Kidney (tissue), 14 donors: ENCODE results near the gene ANKRD63. TPM values are rescaled to one million over a fixed set of nuclear protein-coding genes. Genes with fewer than 3 reads are reported as not detected.

Experiments
- DNase-seq, 5 donors: peaks; one replicate each; pipeline ENCODE4 v3.0.0-alpha.2; 2013 to 2020
- FAIRE-seq: peaks from 2 replicates; lab custom pipeline; 2012; peaks lifted over from hg19 to GRCh38; lab: Jason Lieb, UNC
- H3K27ac ChIP-seq, 2 donors: one replicate each; pipeline ENCODE4 v1.7.0; 2013; ENCODE audit warnings: low read depth in 2 of 2, low read length in 2 of 2, inconsistent platforms in 1 of 2
- H3K27me3 ChIP-seq: one replicate; pipeline ENCODE4 v1.7.1; 2013; ENCODE audit warnings: low read length, inconsistent platforms; ENCODE audit not compliant: control insufficient read depth, insufficient read depth
- H3K36me3 ChIP-seq, 3 donors: one replicate each; pipeline versions ENCODE4 v1.7.0 to v1.7.1; 2013; ENCODE audit warnings: low read length in 3 of 3, control low read depth in 1 of 3, inconsistent platforms in 1 of 3; ENCODE audit not compliant: insufficient read depth in 3 of 3, control insufficient read depth in 2 of 3
- H3K4me1 ChIP-seq, 3 donors: one replicate each; pipeline versions ENCODE4 v1.7.0 to v1.7.1; 2013; ENCODE audit warnings: low read length in 3 of 3, inconsistent platforms in 1 of 3, low read depth in 1 of 3; ENCODE audit not compliant: control insufficient read depth in 2 of 3, insufficient read depth in 2 of 3
- H3K4me3 ChIP-seq, 3 donors: one replicate each; pipeline versions ENCODE4 v1.7.0 to v1.8.1; 2013; ENCODE audit warnings: low read length in 3 of 3, control low read depth in 1 of 3, inconsistent platforms in 1 of 3
- H3K9ac ChIP-seq, 3 donors: one replicate each; pipeline versions ENCODE4 v1.7.0 to v1.7.1; 2013; ENCODE audit warnings: low read length in 3 of 3, control low read depth in 1 of 3, inconsistent platforms in 1 of 3
- H3K9me3 ChIP-seq, 3 donors: one replicate each; pipeline versions ENCODE4 v1.7.0 to v1.7.1; 2013; ENCODE audit warnings: low read length in 3 of 3, control low read depth in 1 of 3, inconsistent platforms in 1 of 3; ENCODE audit not compliant: control insufficient read depth in 2 of 3, insufficient read depth in 1 of 3
- CTCF ChIP-seq: IDR thresholded peaks from 3 replicates; pipeline ENCODE4 v1.5.1; 2012; ENCODE audit warnings: mild to moderate bottlenecking, moderate library complexity, borderline replicate concordance; ENCODE audit not compliant: insufficient read depth; ENCODE audit errors: extremely low read depth
- intact Hi-C: fragments of 100-400 bp; cut with DNase I; formaldehyde crosslinking; loops from one replicate; pipeline ENCODE4 v1.11.1; 2022
- polyA plus RNA-seq: library from polyadenylated mRNA; stranded (reverse); fragments of 350-450 nt; fragmentation: Illumina TruSeq; extraction: RNeasy Lipid Tissue Mini Kit (QIAGEN cat#74804); gene quantifications from one replicate; pipeline ENCODE4 v1.2.3, GENCODE V29; 2014; ENCODE audit warnings: low read depth, low replicate concordance; ENCODE audit not compliant: insufficient read depth
- total RNA-seq: library from RNA; stranded (reverse); fragmentation: NEBNext Ultra II Directional; extraction: Animal tissue kit (Norgen Biotek cat#: 25700); gene quantifications from one replicate; pipeline ENCODE4 v1.2.1, GENCODE V29; 2021
- donor health status: control.
- donor health status: control.
- donor health status: control.
- donor health status: control.
- donor health status: control.
- donor health status: DM: yes; HTN: yes; CAD: no.
- donor health status: Normal renal cell carcinoma (clear cell type).

The ANKRD63 gene
- total and polyA plus RNA-seq, 2 donors from 2014 or later = not detected

GRCh38 chr15:40271685-40272484 lies 11.0 kb downstream of the ANKRD63 start:
- DNase-seq (no peak), FAIRE-seq (no peak)
- Histone ChIP-seq H3K9me3 (no peaks in the 10 kb centered on the region), H3K27me3 (no peaks in the 10 kb centered on the region), H3K4me1 (no peaks in the 10 kb centered on the region), H3K36me3 (no peaks in the 10 kb centered on the region), H3K4me3 (no peak overlapping the region), H3K27ac (no peak overlapping the region), H3K9ac (no peak overlapping the region)
- intact Hi-C loops = loop anchor here (5.0 to 10.0 kb wide), 3 partner anchors 55 to 230 kb away; no protein-coding TSS in a partner anchor
- no peak for TF ChIP-seq CTCF

GRCh38 chr15:40270246-40270995 lies 12.4 kb downstream of the ANKRD63 start:
- no peaks in the 10 kb centered on the region for H3K36me3 ChIP-seq
- no peak overlapping the region for H3K27ac ChIP-seq
- no peak for DNase-seq
- TF ChIP-seq CTCF = no peak
- no peak for FAIRE-seq
- intact Hi-C loops = loop anchor here (5.0 to 10.0 kb wide), 3 partner anchors 53 to 228 kb away; no protein-coding TSS in a partner anchor
- H3K9ac ChIP-seq = no peak overlapping the region
- no peak overlapping the region for H3K4me3 ChIP-seq
- H3K9me3 ChIP-seq = no peaks in the 10 kb centered on the region
- no peaks in the 10 kb centered on the region for H3K4me1 ChIP-seq
- no peaks in the 10 kb centered on the region for H3K27me3 ChIP-seq

- Histone ChIP-seq H3K27ac (no peak overlapping the region), H3K4me1 (no peaks in the 10 kb centered on the region), H3K9me3 (no peaks in the 10 kb centered on the region), H3K4me3 (no peak overlapping the region), H3K9ac (no peak overlapping the region), H3K36me3 (no peaks in the 10 kb centered on the region), H3K27me3 (no peaks in the 10 kb centered on the region)
- TF ChIP-seq CTCF = no peak
- FAIRE-seq (no peak), DNase-seq (peak in 1 of 5 donors; percentile 45)
- intact Hi-C loops = loop anchor here (5.0 to 10.0 kb wide), 3 partner anchors 52 to 227 kb away; no protein-coding TSS in a partner anchor
These were observed 13.3 kb downstream of the ANKRD63 start for GRCh38 chr15:40269604-40270003.
